HepG2 (cell line): ENCODE results near the gene SYMPK. TPM values are rescaled to one million over a fixed set of nuclear protein-coding genes. Genes with fewer than 3 reads are reported as not detected.

Experiments used
- EED ChIP-seq: sonication (generic); formaldehyde crosslinking; IDR thresholded peaks from 2 replicates; pipeline ENCODE4 v1.5.0; 2020; ENCODE audit warnings: mild to moderate bottlenecking, missing genetic modification reagents
- KAT8 ChIP-seq: IDR thresholded peaks from 2 replicates; pipeline ENCODE4 v1.6.1; 2016; ENCODE audit warnings: missing genetic modification reagents, missing compliant biosample characterization
- KDM2A ChIP-seq: sonication (generic); formaldehyde crosslinking; IDR thresholded peaks from 2 replicates; pipeline ENCODE4 v1.4.0; 2020; ENCODE audit warnings: low read depth, missing genetic modification reagents, borderline replicate concordance
- KLF9 ChIP-seq: IDR thresholded peaks from 2 replicates; pipeline ENCODE4 v1.6.1; 2016; ENCODE audit warnings: low read depth
- MXD4 ChIP-seq: IDR thresholded peaks from 2 replicates; pipeline ENCODE4 v1.6.1; 2016; ENCODE audit warnings: mild to moderate bottlenecking, missing biosample characterization, missing genetic modification reagents
- NONO ChIP-seq, 2 experiments: fragments of 450-650 bp in 1 of 2; sonication (generic) in 1 of 2; formaldehyde crosslinking in 1 of 2; IDR thresholded peaks in 1 of 2; conservative IDR thresholded peaks in 1 of 2; 2 replicates each; pipeline versions ENCODE4 v1.6.1 to v1.8.0; 2017 to 2022; ENCODE audit warnings: mild to moderate bottlenecking in 1 of 2, missing genetic modification reagents in 1 of 2, moderate library complexity in 1 of 2
- ONECUT2 ChIP-seq: sonication (generic); formaldehyde crosslinking; IDR thresholded peaks from 2 replicates; pipeline ENCODE4 v1.4.0; 2020; ENCODE audit warnings: missing genetic modification reagents
- PHF8 ChIP-seq: sonication (generic); formaldehyde crosslinking; IDR thresholded peaks from 2 replicates; pipeline ENCODE4 v1.5.0; 2020; ENCODE audit warnings: missing genetic modification reagents
- RBFOX2 ChIP-seq: fragments of 200-400 bp; formaldehyde crosslinking; IDR thresholded peaks from 2 replicates; pipeline ENCODE4 v1.6.1; 2017; ENCODE audit warnings: low read depth, mild to moderate bottlenecking, low read length
- SRSF1 ChIP-seq: fragments of 200-400 bp; formaldehyde crosslinking; optimal IDR thresholded peaks from 2 replicates; pipeline ENCODE3; 2017; ENCODE audit warnings: mild to moderate bottlenecking, low read depth, low read length, moderate library complexity
- SRY ChIP-seq: sonication (generic); formaldehyde crosslinking; IDR thresholded peaks from 2 replicates; pipeline ENCODE4 v1.8.0; 2022; ENCODE audit warnings: mild to moderate bottlenecking, missing genetic modification reagents
- TBP ChIP-seq: sonication (generic); formaldehyde crosslinking; IDR thresholded peaks from 2 replicates; pipeline ENCODE4 v1.5.0; 2020; ENCODE audit warnings: missing genetic modification reagents
- TOPORS ChIP-seq: sonication (generic); formaldehyde crosslinking; IDR thresholded peaks from 2 replicates; pipeline ENCODE4 v1.8.0; 2023; ENCODE audit warnings: mild to moderate bottlenecking, missing genetic modification reagents
- ZBTB7A ChIP-seq: sonication (generic); formaldehyde crosslinking; IDR thresholded peaks from 2 replicates; pipeline ENCODE4 v1.8.0; 2022; ENCODE audit warnings: mild to moderate bottlenecking, missing genetic modification reagents
- ZNF12 ChIP-seq: sonication (generic); formaldehyde crosslinking; IDR thresholded peaks from 2 replicates; pipeline ENCODE4 v1.5.0; 2020; ENCODE audit warnings: missing genetic modification reagents
- ZNF225 ChIP-seq: sonication (generic); formaldehyde crosslinking; IDR thresholded peaks from 2 replicates; pipeline ENCODE4 v1.4.0; 2020; ENCODE audit warnings: mild to moderate bottlenecking, missing genetic modification reagents
- ZNF350 ChIP-seq: sonication (generic); formaldehyde crosslinking; IDR thresholded peaks from 2 replicates; pipeline ENCODE4 v1.4.0; 2020; ENCODE audit warnings: mild to moderate bottlenecking, low read depth, missing genetic modification reagents, borderline replicate concordance
- ZNF383 ChIP-seq: sonication (generic); formaldehyde crosslinking; IDR thresholded peaks from 2 replicates; pipeline ENCODE4 v1.4.0; 2020; ENCODE audit warnings: missing genetic modification reagents, mild to moderate bottlenecking, borderline replicate concordance
- ZNF432 ChIP-seq: sonication (generic); formaldehyde crosslinking; IDR thresholded peaks from 2 replicates; pipeline ENCODE4 v1.5.0; 2020; ENCODE audit warnings: missing genetic modification reagents, mild to moderate bottlenecking, borderline replicate concordance
- ZNF569 ChIP-seq: sonication (generic); formaldehyde crosslinking; IDR thresholded peaks from 2 replicates; pipeline ENCODE4 v1.5.0; 2020; ENCODE audit warnings: mild to moderate bottlenecking, missing genetic modification reagents, moderate library complexity, borderline replicate concordance
- ZNF704 ChIP-seq: sonication (generic); formaldehyde crosslinking; IDR thresholded peaks from 2 replicates; pipeline ENCODE4 v1.8.1; 2023; ENCODE audit warnings: mild to moderate bottlenecking, inconsistent platforms, moderate library complexity, missing genetic modification reagents, borderline replicate concordance
- ZNF790 ChIP-seq: sonication (generic); formaldehyde crosslinking; IDR thresholded peaks from 2 replicates; pipeline ENCODE4 v1.8.0; 2022; ENCODE audit warnings: missing genetic modification reagents, mild to moderate bottlenecking, borderline replicate concordance
- polyA plus RNA-seq, 8 experiments: library from polyadenylated mRNA; depleted of rRNA in 3 of 8; stranded (reverse) in 7 of 8; unstranded in 1 of 8; fragments of >200 nt; fragmentation: Illumina TruSeq in 4 of 8; extraction: Trizol in 4 of 8; gene quantifications; 2 replicates each; pipeline versions ENCODE4 v1.2.1 to v1.2.3, GENCODE V29; 2011 to 2016; ENCODE audit warnings: low read depth in 4 of 8, missing spikeins in 1 of 8, mixed read lengths in 1 of 8; ENCODE audit not compliant: insufficient read depth in 1 of 8
- total RNA-seq, 5 experiments: library from RNA; depleted of rRNA; stranded (reverse); fragments of >200 nt; fragmentation: Illumina TruSeq; extraction: Trizol; gene quantifications; 2 replicates each; pipeline ENCODE4 v1.2.3, GENCODE V29; 2016; ENCODE audit warnings: low read depth in 1 of 5
- TF ChIP-seq, protein P1 (sequence below): sonication (generic); formaldehyde crosslinking; IDR thresholded peaks from 2 replicates; pipeline ENCODE4 v1.4.0; 2020; ENCODE audit warnings: mild to moderate bottlenecking, missing genetic modification reagents
- TF ChIP-seq, protein P2 (sequence below): sonication (generic); formaldehyde crosslinking; IDR thresholded peaks from 2 replicates; pipeline ENCODE4 v1.8.0; 2022; ENCODE audit warnings: missing genetic modification reagents, mild to moderate bottlenecking, borderline replicate concordance
- TF ChIP-seq, protein P3 (sequence below): sonication (generic); formaldehyde crosslinking; IDR thresholded peaks from 2 replicates; pipeline ENCODE4 v1.5.0; 2020; ENCODE audit warnings: mild to moderate bottlenecking, missing genetic modification reagents

The SYMPK gene
- total and polyA plus RNA-seq, 2 of the 13 experiments (the other 11 are each of a cell fraction or from before 2014, with no cell fraction given): 21.9 to 55.7 TPM

GRCh38 chr19:45767881-45768654, 94.9 kb downstream of the SYMPK start (continued):
- TF ChIP-seq, protein P1, sequence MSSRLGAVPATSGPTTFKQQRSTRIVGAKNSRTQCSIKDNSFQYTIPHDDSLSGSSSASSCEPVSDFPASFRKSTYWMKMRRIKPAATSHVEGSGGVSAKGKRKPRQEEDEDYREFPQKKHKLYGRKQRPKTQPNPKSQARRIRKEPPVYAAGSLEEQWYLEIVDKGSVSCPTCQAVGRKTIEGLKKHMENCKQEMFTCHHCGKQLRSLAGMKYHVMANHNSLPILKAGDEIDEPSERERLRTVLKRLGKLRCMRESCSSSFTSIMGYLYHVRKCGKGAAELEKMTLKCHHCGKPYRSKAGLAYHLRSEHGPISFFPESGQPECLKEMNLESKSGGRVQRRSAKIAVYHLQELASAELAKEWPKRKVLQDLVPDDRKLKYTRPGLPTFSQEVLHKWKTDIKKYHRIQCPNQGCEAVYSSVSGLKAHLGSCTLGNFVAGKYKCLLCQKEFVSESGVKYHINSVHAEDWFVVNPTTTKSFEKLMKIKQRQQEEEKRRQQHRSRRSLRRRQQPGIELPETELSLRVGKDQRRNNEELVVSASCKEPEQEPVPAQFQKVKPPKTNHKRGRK (CRISPR knock-in tag): no peak
- TF ChIP-seq KDM2A (CRISPR knock-in tag) (peak; percentile 86), ZNF225 (peak; percentile 63; the same call in 1 of the 2 replicates), TOPORS (CRISPR knock-in tag) (no peak), ZNF790 (no peak; the same call in 1 of the 2 replicates), NONO (IDR thresholded peaks at IDR 0.05) (no peak), NONO (CRISPR knock-in tag; conservative IDR thresholded peaks at IDR 0.05) (no peak), ZNF704 (no peak), KAT8 (no peak), KLF9 (CRISPR knock-in tag) (no peak), ZNF350 (CRISPR knock-in tag) (no peak), ZNF12 (CRISPR knock-in tag) (no peak), SRSF1 (peak; percentile 32), ZNF569 (CRISPR knock-in tag) (no peak), ZBTB7A (CRISPR knock-in tag) (no peak), TBP (CRISPR knock-in tag) (no peak), ONECUT2 (no peak), ZNF383 (no peak), RBFOX2 (peak; percentile 83), EED (CRISPR knock-in tag) (no peak), MXD4 (no peak), SRY (peak; percentile 65; the same call in 1 of the 2 replicates), ZNF432 (CRISPR knock-in tag) (no peak), PHF8 (CRISPR knock-in tag) (peak; percentile 62)
- TF ChIP-seq, protein P2, sequence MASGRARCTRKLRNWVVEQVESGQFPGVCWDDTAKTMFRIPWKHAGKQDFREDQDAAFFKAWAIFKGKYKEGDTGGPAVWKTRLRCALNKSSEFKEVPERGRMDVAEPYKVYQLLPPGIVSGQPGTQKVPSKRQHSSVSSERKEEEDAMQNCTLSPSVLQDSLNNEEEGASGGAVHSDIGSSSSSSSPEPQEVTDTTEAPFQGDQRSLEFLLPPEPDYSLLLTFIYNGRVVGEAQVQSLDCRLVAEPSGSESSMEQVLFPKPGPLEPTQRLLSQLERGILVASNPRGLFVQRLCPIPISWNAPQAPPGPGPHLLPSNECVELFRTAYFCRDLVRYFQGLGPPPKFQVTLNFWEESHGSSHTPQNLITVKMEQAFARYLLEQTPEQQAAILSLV (CRISPR knock-in tag): no peak
- TF ChIP-seq, protein P3, sequence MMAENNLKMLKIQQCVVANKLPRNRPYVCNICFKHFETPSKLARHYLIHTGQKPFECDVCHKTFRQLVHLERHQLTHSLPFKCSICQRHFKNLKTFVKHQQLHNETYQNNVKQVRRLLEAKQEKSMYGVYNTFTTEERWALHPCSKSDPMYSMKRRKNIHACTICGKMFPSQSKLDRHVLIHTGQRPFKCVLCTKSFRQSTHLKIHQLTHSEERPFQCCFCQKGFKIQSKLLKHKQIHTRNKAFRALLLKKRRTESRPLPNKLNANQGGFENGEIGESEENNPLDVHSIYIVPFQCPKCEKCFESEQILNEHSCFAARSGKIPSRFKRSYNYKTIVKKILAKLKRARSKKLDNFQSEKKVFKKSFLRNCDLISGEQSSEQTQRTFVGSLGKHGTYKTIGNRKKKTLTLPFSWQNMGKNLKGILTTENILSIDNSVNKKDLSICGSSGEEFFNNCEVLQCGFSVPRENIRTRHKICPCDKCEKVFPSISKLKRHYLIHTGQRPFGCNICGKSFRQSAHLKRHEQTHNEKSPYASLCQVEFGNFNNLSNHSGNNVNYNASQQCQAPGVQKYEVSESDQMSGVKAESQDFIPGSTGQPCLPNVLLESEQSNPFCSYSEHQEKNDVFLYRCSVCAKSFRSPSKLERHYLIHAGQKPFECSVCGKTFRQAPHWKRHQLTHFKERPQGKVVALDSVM (CRISPR knock-in tag): 0 out of 2 replicates have a peak, but pooled peaks have one; percentile 18
